BJ (cell line): ENCODE results near the gene COL23A1. TPM values are rescaled to one million over a fixed set of nuclear protein-coding genes. Genes with fewer than 3 reads are reported as not detected.

Experiments
- CTCF ChIA-PET: fragments of 350-600 bp; formaldehyde crosslinking; extraction: SDS; loops from one replicate; lab custom pipeline; 2021; ENCODE audit warnings: antibody characterized with exemption, inconsistent platforms; lab: Yijun Ruan, JAX
- POLR2A ChIA-PET: fragments of 300-600 bp; sonication (Branson Sonifier 250); formaldehyde crosslinking; extraction: SDS; loops from one replicate; lab custom pipeline; 2021; ENCODE audit warnings: antibody characterized with exemption; lab: Charles Lee
- DNase-seq: peaks from one replicate; pipeline ENCODE4 v3.0.0-alpha.2; 2011; ENCODE audit warnings: low read depth
- H3K27me3 ChIP-seq: 2 replicates; pipeline ENCODE4 v1.6.0; 2011; ENCODE audit warnings: low read length; ENCODE audit not compliant: control insufficient read depth, insufficient read depth
- H3K36me3 ChIP-seq: 2 replicates; pipeline ENCODE4 v1.5.1; 2011; ENCODE audit warnings: low read length; ENCODE audit not compliant: control insufficient read depth, insufficient read depth
- H3K4me3 ChIP-seq: 2 replicates; pipeline ENCODE4 v1.5.1; 2011; ENCODE audit warnings: low read depth, mild to moderate bottlenecking, control low read depth, low read length
- polyA plus RNA-seq: library from polyadenylated mRNA; depleted of rRNA; stranded (reverse); fragments of >200 nt; gene quantifications from 2 replicates; pipeline ENCODE4 v1.2.3, GENCODE V29; 2011
- TF ChIP-seq, protein P1 (sequence below): IDR thresholded peaks from 2 replicates; pipeline ENCODE4 v1.5.1; 2011; ENCODE audit warnings: low read depth, mild to moderate bottlenecking, control low read depth, inconsistent platforms, low read length, moderate library complexity; ENCODE audit not compliant: insufficient read depth

Gene COL23A1
- polyA plus RNA-seq, 1 experiment = not detected

DNA sequence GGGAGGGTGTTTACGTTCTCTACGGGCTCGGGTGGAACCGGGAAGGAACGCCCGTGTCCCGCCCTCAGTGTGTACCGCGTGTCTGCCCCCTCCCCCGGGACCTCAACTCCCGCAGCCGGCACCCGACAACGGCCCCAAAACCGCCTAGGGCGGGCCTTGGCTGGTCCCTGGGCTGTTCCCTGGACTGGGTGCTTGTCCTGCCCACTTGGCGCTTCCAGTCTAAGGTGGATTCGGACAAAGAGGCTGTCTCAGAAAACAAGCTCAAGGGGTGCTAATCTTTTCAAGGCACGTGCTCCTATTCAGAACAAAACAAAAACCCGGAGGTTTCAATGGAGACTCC is 37.0 kb upstream of the COL23A1 start:
- ChIA-PET POLR2A (no interaction called here), CTCF (no interaction called here)
- H3K4me3 ChIP-seq = peak overlapping the region; percentile 75
- H3K36me3 ChIP-seq = no peaks in the 10 kb centered on the region
- TF ChIP-seq, protein P1, sequence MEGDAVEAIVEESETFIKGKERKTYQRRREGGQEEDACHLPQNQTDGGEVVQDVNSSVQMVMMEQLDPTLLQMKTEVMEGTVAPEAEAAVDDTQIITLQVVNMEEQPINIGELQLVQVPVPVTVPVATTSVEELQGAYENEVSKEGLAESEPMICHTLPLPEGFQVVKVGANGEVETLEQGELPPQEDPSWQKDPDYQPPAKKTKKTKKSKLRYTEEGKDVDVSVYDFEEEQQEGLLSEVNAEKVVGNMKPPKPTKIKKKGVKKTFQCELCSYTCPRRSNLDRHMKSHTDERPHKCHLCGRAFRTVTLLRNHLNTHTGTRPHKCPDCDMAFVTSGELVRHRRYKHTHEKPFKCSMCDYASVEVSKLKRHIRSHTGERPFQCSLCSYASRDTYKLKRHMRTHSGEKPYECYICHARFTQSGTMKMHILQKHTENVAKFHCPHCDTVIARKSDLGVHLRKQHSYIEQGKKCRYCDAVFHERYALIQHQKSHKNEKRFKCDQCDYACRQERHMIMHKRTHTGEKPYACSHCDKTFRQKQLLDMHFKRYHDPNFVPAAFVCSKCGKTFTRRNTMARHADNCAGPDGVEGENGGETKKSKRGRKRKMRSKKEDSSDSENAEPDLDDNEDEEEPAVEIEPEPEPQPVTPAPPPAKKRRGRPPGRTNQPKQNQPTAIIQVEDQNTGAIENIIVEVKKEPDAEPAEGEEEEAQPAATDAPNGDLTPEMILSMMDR = no peak
- DNase-seq = no peak
- no peaks in the 10 kb centered on the region for H3K27me3 ChIP-seq

GRCh38 chr5:178626484-178627258 is 36.5 kb upstream of the COL23A1 start, which contains the start of gene CLK4:
CLK4 (minus strand) TSS chr5:178627050; CDS start chr5:178623416, 3,634 bp downstream.
- ChIA-PET POLR2A (no interaction called here), CTCF (no interaction called here)
- no peaks in the 10 kb centered on the region for H3K36me3 ChIP-seq
- H3K4me3 ChIP-seq = peak within 1 kb of the TSS; percentile 75
- TF ChIP-seq, protein P1 = no peak
- no peak for DNase-seq
- no peaks in the 10 kb centered on the region for H3K27me3 ChIP-seq

DNA sequence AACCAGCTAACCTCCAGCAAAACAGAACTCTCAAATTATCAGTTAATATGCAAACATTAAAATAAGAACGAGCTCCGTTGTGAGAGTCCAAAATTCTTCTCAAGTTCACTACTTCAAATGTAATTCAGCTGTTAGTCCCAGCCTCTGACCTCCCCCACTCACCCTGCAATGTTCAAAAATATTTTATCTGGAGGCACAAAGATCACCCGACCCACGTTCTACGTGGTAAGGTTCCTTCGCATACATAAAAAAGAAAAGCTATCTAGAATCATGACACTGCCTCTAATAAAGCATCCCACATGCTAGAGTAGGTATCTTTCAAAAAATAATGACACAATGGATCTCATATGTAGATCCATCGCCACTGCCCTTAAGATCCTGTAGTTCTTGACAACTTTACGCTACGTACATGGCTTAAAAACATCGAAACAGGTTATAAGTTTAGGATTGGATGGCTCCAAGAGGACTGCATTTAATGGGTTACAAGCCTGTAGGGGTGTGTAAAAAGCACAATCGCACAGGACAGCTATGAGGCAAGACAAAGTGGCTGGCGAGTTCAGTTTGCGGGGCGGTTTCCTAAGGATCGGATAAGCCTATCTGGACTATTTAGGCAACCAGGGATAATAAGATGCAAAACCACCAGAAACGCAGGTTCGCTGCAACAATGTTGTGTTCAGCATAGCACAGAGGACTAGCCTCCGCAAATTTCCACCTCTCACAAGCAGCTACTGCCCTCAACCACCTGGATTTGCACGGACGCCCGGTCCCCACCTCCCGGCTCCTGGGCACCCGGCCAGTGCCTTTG is 35.7 kb upstream of the COL23A1 start:
- Histone ChIP-seq H3K4me3 (peak overlapping the region; percentile 75), H3K27me3 (no peaks in the 10 kb centered on the region), H3K36me3 (no peaks in the 10 kb centered on the region)
- DNase-seq = no peak
- ChIA-PET CTCF (interaction anchor here (0.6 to 1.2 kb wide), 2 partner anchors 25 to 105 kb away, joined by 3 to 4 read pairs; partner anchors contain the start of gene ZNF354A), POLR2A (no interaction called here)
- TF ChIP-seq, protein P1 = no peak

GRCh38 chr5:178624631-178625546 is 34.7 kb upstream of the COL23A1 start:
- no peak for DNase-seq
- TF ChIP-seq, protein P1 = no peak
- Histone ChIP-seq H3K27me3 (no peaks in the 10 kb centered on the region), H3K4me3 (peak overlapping the region; percentile 75), H3K36me3 (0 out of 2 replicates have a peak, but pooled peaks cover 2% of the 10 kb centered on the region)
- CTCF ChIA-PET = interaction anchor here (0.6 to 1.2 kb wide), 2 partner anchors 24 to 106 kb away, joined by 3 to 4 read pairs; partner anchors contain the start of gene ZNF354A
- POLR2A ChIA-PET = no interaction called here
